HepG2 (cell line): ENCODE measurements around the gene NKPD1. TPM values are rescaled to one million over a fixed set of nuclear protein-coding genes. Genes with fewer than 3 reads are reported as not detected.

Experiments
- GABPB1 ChIP-seq: IDR thresholded peaks from 2 replicates; pipeline ENCODE4 v1.6.1; 2016; ENCODE audit warnings: mild to moderate bottlenecking, missing genetic modification reagents, moderate library complexity, missing compliant biosample characterization
- HOXA3 ChIP-seq: sonication (generic); formaldehyde crosslinking; IDR thresholded peaks from 2 replicates; pipeline ENCODE4 v1.5.0; 2020; ENCODE audit warnings: missing genetic modification reagents
- MAFG ChIP-seq: sonication (generic); formaldehyde crosslinking; IDR thresholded peaks from 2 replicates; pipeline ENCODE4 v1.5.1; 2020; ENCODE audit warnings: mild to moderate bottlenecking, missing genetic modification reagents
- MAZ ChIP-seq, 2 experiments: sonication (generic) in 1 of 2; formaldehyde crosslinking in 1 of 2; IDR thresholded peaks; 2 replicates each; pipeline versions ENCODE4 v1.5.0 to v1.6.1; 2012 to 2020; ENCODE audit warnings: low read depth in 2 of 2, mild to moderate bottlenecking in 2 of 2, borderline replicate concordance in 1 of 2, improper control_type of control experiment in 1 of 2, low read length in 1 of 2, missing genetic modification reagents in 1 of 2, moderate library complexity in 1 of 2
- MZF1 ChIP-seq: sonication (generic); formaldehyde crosslinking; IDR thresholded peaks from 2 replicates; pipeline ENCODE4 v1.8.1; 2023; ENCODE audit warnings: mild to moderate bottlenecking, missing genetic modification reagents, borderline replicate concordance
- SMYD3 ChIP-seq: sonication (generic); formaldehyde crosslinking; IDR thresholded peaks from 2 replicates; pipeline ENCODE4 v1.8.1; 2023; ENCODE audit warnings: mild to moderate bottlenecking, missing genetic modification reagents
- SRSF9 ChIP-seq: fragments of 200-400 bp; formaldehyde crosslinking; IDR thresholded peaks from 2 replicates; pipeline ENCODE4 v1.6.1; 2018; ENCODE audit warnings: borderline replicate concordance, mild to moderate bottlenecking, low read depth, low read length; ENCODE audit not compliant: insufficient read depth, poor library complexity, severe bottlenecking
- SRY ChIP-seq: sonication (generic); formaldehyde crosslinking; IDR thresholded peaks from 2 replicates; pipeline ENCODE4 v1.8.0; 2022; ENCODE audit warnings: mild to moderate bottlenecking, missing genetic modification reagents
- TOE1 ChIP-seq: sonication (generic); formaldehyde crosslinking; IDR thresholded peaks from 2 replicates; pipeline ENCODE4 v1.4.0; 2020; ENCODE audit warnings: mild to moderate bottlenecking, missing genetic modification reagents
- ZFP36L1 ChIP-seq: sonication (generic); formaldehyde crosslinking; IDR thresholded peaks from 2 replicates; pipeline ENCODE4 v1.8.0; 2022; ENCODE audit warnings: mild to moderate bottlenecking, missing genetic modification reagents, moderate library complexity
- ZNF367 ChIP-seq: sonication (generic); formaldehyde crosslinking; IDR thresholded peaks from 2 replicates; pipeline ENCODE4 v1.4.0; 2020; ENCODE audit warnings: missing genetic modification reagents, borderline replicate concordance
- ZNF383 ChIP-seq: sonication (generic); formaldehyde crosslinking; IDR thresholded peaks from 2 replicates; pipeline ENCODE4 v1.4.0; 2020; ENCODE audit warnings: missing genetic modification reagents, mild to moderate bottlenecking, borderline replicate concordance
- ZNF513 ChIP-seq: sonication (generic); formaldehyde crosslinking; conservative IDR thresholded peaks from 2 replicates; pipeline ENCODE4 v1.5.0; 2020; ENCODE audit warnings: missing genetic modification reagents
- ZNF704 ChIP-seq: sonication (generic); formaldehyde crosslinking; IDR thresholded peaks from 2 replicates; pipeline ENCODE4 v1.8.1; 2023; ENCODE audit warnings: mild to moderate bottlenecking, inconsistent platforms, moderate library complexity, missing genetic modification reagents, borderline replicate concordance
- ZNF761 ChIP-seq: sonication (generic); formaldehyde crosslinking; conservative IDR thresholded peaks from 2 replicates; pipeline ENCODE4 v1.4.0; 2020; ENCODE audit warnings: mild to moderate bottlenecking, missing genetic modification reagents
- ZNF776 ChIP-seq: sonication (generic); formaldehyde crosslinking; IDR thresholded peaks from 2 replicates; pipeline ENCODE4 v1.4.0; 2020; ENCODE audit warnings: mild to moderate bottlenecking, missing genetic modification reagents
- ZNF83 ChIP-seq: sonication (generic); formaldehyde crosslinking; IDR thresholded peaks from 2 replicates; pipeline ENCODE4 v1.4.0; 2020; ENCODE audit warnings: missing genetic modification reagents, mild to moderate bottlenecking, borderline replicate concordance
- ZNF850 ChIP-seq: sonication (generic); formaldehyde crosslinking; conservative IDR thresholded peaks from 2 replicates; pipeline ENCODE4 v1.9.0; 2021; ENCODE audit warnings: mild to moderate bottlenecking, missing genetic modification reagents
- ZSCAN12 ChIP-seq: sonication (generic); formaldehyde crosslinking; IDR thresholded peaks from 2 replicates; pipeline ENCODE4 v1.9.0; 2021; ENCODE audit warnings: mild to moderate bottlenecking, missing genetic modification reagents
- polyA plus RNA-seq, 8 experiments: library from polyadenylated mRNA; depleted of rRNA in 3 of 8; stranded (reverse) in 7 of 8; unstranded in 1 of 8; fragments of >200 nt; fragmentation: Illumina TruSeq in 4 of 8; extraction: Trizol in 4 of 8; gene quantifications; 2 replicates each; pipeline versions ENCODE4 v1.2.1 to v1.2.3, GENCODE V29; 2011 to 2016; ENCODE audit warnings: low read depth in 4 of 8, missing spikeins in 1 of 8, mixed read lengths in 1 of 8; ENCODE audit not compliant: insufficient read depth in 1 of 8
- total RNA-seq, 5 experiments: library from RNA; depleted of rRNA; stranded (reverse); fragments of >200 nt; fragmentation: Illumina TruSeq; extraction: Trizol; gene quantifications; 2 replicates each; pipeline ENCODE4 v1.2.3, GENCODE V29; 2016; ENCODE audit warnings: low read depth in 1 of 5
- TF ChIP-seq, protein P1 (sequence below): sonication (generic); formaldehyde crosslinking; IDR thresholded peaks from 2 replicates; pipeline ENCODE4 v1.8.1; 2023; ENCODE audit warnings: mild to moderate bottlenecking, missing genetic modification reagents
- TF ChIP-seq, protein P2 (sequence below): sonication (generic); formaldehyde crosslinking; IDR thresholded peaks from 2 replicates; pipeline ENCODE4 v1.4.0; 2020; ENCODE audit warnings: missing genetic modification reagents
- TF ChIP-seq, protein P3 (sequence below): sonication (generic); formaldehyde crosslinking; IDR thresholded peaks from 2 replicates; pipeline ENCODE4 v1.4.0; 2020; ENCODE audit warnings: missing genetic modification reagents

The NKPD1 gene
- total and polyA plus RNA-seq, 2 of the 13 experiments (the other 11 are each of a cell fraction or from before 2014, with no cell fraction given) = 0.03 TPM; not detected in 1

- TF ChIP-seq MZF1 (CRISPR knock-in tag) = no peak
- TF ChIP-seq MAFG (CRISPR knock-in tag) = no peak
- TF ChIP-seq ZNF367 = no peak
- no peak for TF ChIP-seq ZNF383 (CRISPR knock-in tag)
- no peak for TF ChIP-seq SRY (CRISPR knock-in tag)
- TF ChIP-seq, protein P1, sequence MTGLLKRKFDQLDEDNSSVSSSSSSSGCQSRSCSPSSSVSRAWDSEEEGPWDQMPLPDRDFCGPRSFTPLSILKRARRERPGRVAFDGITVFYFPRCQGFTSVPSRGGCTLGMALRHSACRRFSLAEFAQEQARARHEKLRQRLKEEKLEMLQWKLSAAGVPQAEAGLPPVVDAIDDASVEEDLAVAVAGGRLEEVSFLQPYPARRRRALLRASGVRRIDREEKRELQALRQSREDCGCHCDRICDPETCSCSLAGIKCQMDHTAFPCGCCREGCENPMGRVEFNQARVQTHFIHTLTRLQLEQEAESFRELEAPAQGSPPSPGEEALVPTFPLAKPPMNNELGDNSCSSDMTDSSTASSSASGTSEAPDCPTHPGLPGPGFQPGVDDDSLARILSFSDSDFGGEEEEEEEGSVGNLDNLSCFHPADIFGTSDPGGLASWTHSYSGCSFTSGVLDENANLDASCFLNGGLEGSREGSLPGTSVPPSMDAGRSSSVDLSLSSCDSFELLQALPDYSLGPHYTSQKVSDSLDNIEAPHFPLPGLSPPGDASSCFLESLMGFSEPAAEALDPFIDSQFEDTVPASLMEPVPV (CRISPR knock-in tag) = no peak
- no peak for TF ChIP-seq ZNF761
- TF ChIP-seq, protein P2, sequence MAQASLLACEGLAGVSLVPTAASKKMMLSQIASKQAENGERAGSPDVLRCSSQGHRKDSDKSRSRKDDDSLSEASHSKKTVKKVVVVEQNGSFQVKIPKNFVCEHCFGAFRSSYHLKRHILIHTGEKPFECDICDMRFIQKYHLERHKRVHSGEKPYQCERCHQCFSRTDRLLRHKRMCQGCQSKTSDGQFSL (CRISPR knock-in tag) = no peak
- TF ChIP-seq SMYD3 (CRISPR knock-in tag) = no peak
- TF ChIP-seq, protein P3, sequence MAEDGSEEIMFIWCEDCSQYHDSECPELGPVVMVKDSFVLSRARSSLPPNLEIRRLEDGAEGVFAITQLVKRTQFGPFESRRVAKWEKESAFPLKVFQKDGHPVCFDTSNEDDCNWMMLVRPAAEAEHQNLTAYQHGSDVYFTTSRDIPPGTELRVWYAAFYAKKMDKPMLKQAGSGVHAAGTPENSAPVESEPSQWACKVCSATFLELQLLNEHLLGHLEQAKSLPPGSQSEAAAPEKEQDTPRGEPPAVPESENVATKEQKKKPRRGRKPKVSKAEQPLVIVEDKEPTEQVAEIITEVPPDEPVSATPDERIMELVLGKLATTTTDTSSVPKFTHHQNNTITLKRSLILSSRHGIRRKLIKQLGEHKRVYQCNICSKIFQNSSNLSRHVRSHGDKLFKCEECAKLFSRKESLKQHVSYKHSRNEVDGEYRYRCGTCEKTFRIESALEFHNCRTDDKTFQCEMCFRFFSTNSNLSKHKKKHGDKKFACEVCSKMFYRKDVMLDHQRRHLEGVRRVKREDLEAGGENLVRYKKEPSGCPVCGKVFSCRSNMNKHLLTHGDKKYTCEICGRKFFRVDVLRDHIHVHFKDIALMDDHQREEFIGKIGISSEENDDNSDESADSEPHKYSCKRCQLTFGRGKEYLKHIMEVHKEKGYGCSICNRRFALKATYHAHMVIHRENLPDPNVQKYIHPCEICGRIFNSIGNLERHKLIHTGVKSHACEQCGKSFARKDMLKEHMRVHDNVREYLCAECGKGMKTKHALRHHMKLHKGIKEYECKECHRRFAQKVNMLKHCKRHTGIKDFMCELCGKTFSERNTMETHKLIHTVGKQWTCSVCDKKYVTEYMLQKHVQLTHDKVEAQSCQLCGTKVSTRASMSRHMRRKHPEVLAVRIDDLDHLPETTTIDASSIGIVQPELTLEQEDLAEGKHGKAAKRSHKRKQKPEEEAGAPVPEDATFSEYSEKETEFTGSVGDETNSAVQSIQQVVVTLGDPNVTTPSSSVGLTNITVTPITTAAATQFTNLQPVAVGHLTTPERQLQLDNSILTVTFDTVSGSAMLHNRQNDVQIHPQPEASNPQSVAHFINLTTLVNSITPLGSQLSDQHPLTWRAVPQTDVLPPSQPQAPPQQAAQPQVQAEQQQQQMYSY (CRISPR knock-in tag) = no peak
- TF ChIP-seq ZNF776 (CRISPR knock-in tag) = no peak
- TF ChIP-seq ZNF850 (CRISPR knock-in tag) = no peak
- TF ChIP-seq SRSF9 = no peak
- no peak for TF ChIP-seq ZSCAN12 (CRISPR knock-in tag)
- no peak for TF ChIP-seq ZNF704 (CRISPR knock-in tag)
- no peak; the same call in 1 of the 2 replicates for TF ChIP-seq GABPB1 (CRISPR knock-in tag)
- TF ChIP-seq ZNF513 (CRISPR knock-in tag) = no peak
- TF ChIP-seq ZFP36L1 (CRISPR knock-in tag) = no peak
- TF ChIP-seq HOXA3 (CRISPR knock-in tag) = no peak
- TF ChIP-seq MAZ (IDR thresholded peaks at IDR 0.05; ENCODE audit: borderline replicate concordance, low read depth, low read length) = no peak
- no peak for TF ChIP-seq MAZ (CRISPR knock-in tag; IDR thresholded peaks at IDR 0.05; ENCODE audit: low read depth)
- no peak for TF ChIP-seq ZNF83 (CRISPR knock-in tag)
- no peak for TF ChIP-seq TOE1 (CRISPR knock-in tag)
Measured at GRCh38 chr19:45166723-45167252, 6.0 kb upstream of the NKPD1 start (continued).
